ENCODE measurements around the gene CCL5.
A peak's percentile ranks its signal among the peaks of the same experiment; 100 is the strongest.

The CCL5 gene

GRCh38 chr17:35867574-35867973, 12.6 kb downstream of the CCL5 start:
- DNase-seq (ENCODE audit: low spot score): no peak

- DNase-seq (ENCODE audit: low spot score): no peak
Measured at GRCh38 chr17:35866341-35866950, 13.7 kb downstream of the CCL5 start.

- DNase-seq (ENCODE audit: low spot score): no peak
Measured at GRCh38 chr17:35865412-35866340, 14.5 kb downstream of the CCL5 start.

- DNase-seq (ENCODE audit: low spot score): no peak
Measured at GRCh38 chr17:35864853-35865252, 15.3 kb downstream of the CCL5 start.

GRCh38 chr17:35856603-35857002, 23.6 kb downstream of the CCL5 start:
- no peak for DNase-seq (ENCODE audit: low spot score)

GRCh38 chr17:35855965-35856364, 24.2 kb downstream of the CCL5 start:
- no peak for DNase-seq (ENCODE audit: low spot score)

GRCh38 chr17:35849469-35850348, 30.5 kb downstream of the CCL5 start:
- DNase-seq (ENCODE audit: low spot score): peak; percentile 75

- DNase-seq (ENCODE audit: low spot score): no peak
Measured at GRCh38 chr17:35847633-35848373, 32.4 kb downstream of the CCL5 start.

GRCh38 chr17:35847006-35847405, 33.2 kb downstream of the CCL5 start:
- DNase-seq (ENCODE audit: low spot score): no peak

GRCh38 chr17:35846055-35846809, 33.9 kb downstream of the CCL5 start:
- no peak for DNase-seq (ENCODE audit: low spot score)

GRCh38 chr17:35844547-35844946, 35.6 kb downstream of the CCL5 start:
- no peak for DNase-seq (ENCODE audit: low spot score)

GRCh38 chr17:35843698-35844097, 36.5 kb downstream of the CCL5 start:
- no peak for DNase-seq (ENCODE audit: low spot score)

GRCh38 chr17:35842239-35842638, 37.9 kb downstream of the CCL5 start:
- no peak for DNase-seq (ENCODE audit: low spot score)

GRCh38 chr17:35841505-35841904, 38.7 kb downstream of the CCL5 start:
- no peak for DNase-seq (ENCODE audit: low spot score)

- no peak for DNase-seq (ENCODE audit: low spot score)
Measured at GRCh38 chr17:35841101-35841500, 39.1 kb downstream of the CCL5 start.

- no peak for DNase-seq (ENCODE audit: low spot score)
Measured at GRCh38 chr17:35825206-35825605, 55.0 kb downstream of the CCL5 start.
